NT2/D1 (cell line): ENCODE data around the gene TTBK2.

Experiments
- DNase-seq: peaks from one replicate; pipeline ENCODE4 v3.0.0-alpha.2; 2011; ENCODE audit warnings: low read depth, low spot score
- H3K27me3 ChIP-seq: 2 replicates; pipeline ENCODE4 v1.6.0; 2011; ENCODE audit warnings: mild to moderate bottlenecking; ENCODE audit not compliant: insufficient read length, insufficient read depth
- H3K36me3 ChIP-seq: 2 replicates; pipeline ENCODE4 v1.6.1; 2011; ENCODE audit warnings: mild to moderate bottlenecking, low read length, mixed read lengths; ENCODE audit not compliant: insufficient read depth, insufficient read length
- H3K4me1 ChIP-seq: 2 replicates; pipeline ENCODE4 v1.5.1; 2011; ENCODE audit not compliant: insufficient read depth, insufficient read length
- H3K4me3 ChIP-seq: 2 replicates; pipeline ENCODE4 v1.5.1; 2011; ENCODE audit warnings: low read depth; ENCODE audit not compliant: insufficient read length
- H3K9ac ChIP-seq: 2 replicates; pipeline ENCODE4 v1.6.0; 2011; ENCODE audit warnings: low read depth; ENCODE audit not compliant: insufficient read length
- H3K9me3 ChIP-seq: 2 replicates; pipeline ENCODE4 v1.5.1; 2011; ENCODE audit warnings: mild to moderate bottlenecking, low read length; ENCODE audit not compliant: insufficient read depth
- SUZ12 ChIP-seq: IDR thresholded peaks from 2 replicates; pipeline ENCODE4 v1.6.1; 2011; ENCODE audit not compliant: insufficient read length, insufficient read depth; ENCODE audit errors: extremely low read depth
- YY1 ChIP-seq: IDR thresholded peaks from 2 replicates; pipeline ENCODE4 v1.6.1; 2011; ENCODE audit not compliant: insufficient read length, insufficient read depth
- ZNF274 ChIP-seq: IDR thresholded peaks from 2 replicates; pipeline ENCODE4 v1.6.1; 2011; ENCODE audit warnings: mild to moderate bottlenecking, low read depth, low read length

Gene TTBK2

DNA sequence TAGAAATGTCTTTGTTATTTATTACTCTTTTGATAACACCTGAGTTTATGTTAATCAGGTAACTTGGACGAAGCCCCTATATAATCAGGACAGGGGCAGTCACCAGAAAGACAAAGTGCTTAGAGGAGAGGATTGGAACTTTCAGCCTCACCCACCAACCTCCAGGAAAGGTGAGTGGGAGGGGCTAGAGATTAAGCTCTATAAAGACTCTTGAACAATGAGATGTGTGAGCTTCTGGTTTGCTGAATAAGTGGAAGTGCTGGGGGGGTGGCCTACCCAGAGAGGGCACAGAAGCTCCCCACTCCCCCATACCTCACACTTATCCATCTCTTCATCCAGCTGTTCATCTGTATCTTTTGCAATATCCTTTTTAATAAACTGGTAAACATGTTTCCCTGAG is 73.9 kb downstream of the TTBK2 start:
- no peak for DNase-seq
- no peak for TF ChIP-seq ZNF274
- TF ChIP-seq YY1: no peak
- no peak for TF ChIP-seq SUZ12
- Histone ChIP-seq H3K4me3 (no peak overlapping the region), H3K4me1 (no peaks in the 10 kb centered on the region), H3K9ac (no peak overlapping the region), H3K9me3 (peaks cover 11% of the 10 kb centered on the region; the same call in 1 of the 2 replicates), H3K27me3 (no peaks in the 10 kb centered on the region), H3K36me3 (no peaks in the 10 kb centered on the region)

DNA sequence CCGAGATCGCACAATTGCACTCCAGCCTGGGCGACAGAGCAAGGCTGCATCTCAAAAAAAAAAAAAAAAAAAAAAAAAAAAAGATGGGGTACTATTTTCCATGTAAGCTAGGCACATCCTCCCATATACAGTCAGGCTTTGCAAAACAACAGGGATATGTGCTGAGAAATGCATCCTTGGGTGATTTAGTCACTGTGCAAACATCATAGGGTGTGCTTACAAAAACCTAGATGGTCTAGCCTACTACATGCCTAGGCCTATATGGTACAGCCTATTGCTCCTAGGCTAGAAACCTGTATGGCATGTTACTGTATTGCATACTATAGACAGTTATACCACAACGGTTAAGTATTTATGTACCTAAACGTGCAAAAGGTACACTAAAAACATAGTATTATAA is 75.0 kb downstream of the TTBK2 start:
- TF ChIP-seq SUZ12 (no peak), YY1 (no peak), ZNF274 (no peak)
- no peak for DNase-seq
- no peaks in the 10 kb centered on the region for H3K27me3 ChIP-seq

DNA sequence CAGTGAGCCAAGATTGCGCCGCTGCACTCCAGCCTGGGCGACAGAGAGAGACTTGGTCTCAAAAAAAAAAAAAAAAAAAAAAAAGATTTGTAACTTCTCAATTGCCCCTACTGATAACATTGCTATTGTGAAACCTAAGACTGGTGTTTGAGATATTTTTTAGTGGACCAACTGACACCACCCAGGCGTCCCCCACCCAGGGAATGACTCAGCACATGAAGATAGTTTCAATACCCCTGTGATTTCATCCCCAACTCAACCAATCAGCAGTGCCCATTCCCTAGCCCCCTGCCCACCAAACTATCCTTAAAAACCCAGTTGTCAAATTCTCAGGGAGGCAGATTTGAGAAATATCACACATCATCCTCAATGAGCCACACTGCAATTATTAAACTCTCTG is 76.9 kb downstream of the TTBK2 start:
- no peaks in the 10 kb centered on the region for H3K36me3 ChIP-seq
- no peak overlapping the region for H3K9ac ChIP-seq
- peaks cover 11% of the 10 kb centered on the region; the same call in 1 of the 2 replicates for H3K9me3 ChIP-seq
- DNase-seq: no peak
- no peaks in the 10 kb centered on the region for H3K4me1 ChIP-seq
- TF ChIP-seq ZNF274 (no peak), SUZ12 (no peak), YY1 (no peak)
- no peaks in the 10 kb centered on the region for H3K27me3 ChIP-seq
- H3K4me3 ChIP-seq: no peak overlapping the region

More for the DNA sequence above, 75.0 kb downstream of the TTBK2 start:
- Histone ChIP-seq H3K9ac (no peak overlapping the region), H3K9me3 (peaks cover 11% of the 10 kb centered on the region; the same call in 1 of the 2 replicates), H3K36me3 (no peaks in the 10 kb centered on the region), H3K4me1 (no peaks in the 10 kb centered on the region), H3K4me3 (no peak overlapping the region)

DNA sequence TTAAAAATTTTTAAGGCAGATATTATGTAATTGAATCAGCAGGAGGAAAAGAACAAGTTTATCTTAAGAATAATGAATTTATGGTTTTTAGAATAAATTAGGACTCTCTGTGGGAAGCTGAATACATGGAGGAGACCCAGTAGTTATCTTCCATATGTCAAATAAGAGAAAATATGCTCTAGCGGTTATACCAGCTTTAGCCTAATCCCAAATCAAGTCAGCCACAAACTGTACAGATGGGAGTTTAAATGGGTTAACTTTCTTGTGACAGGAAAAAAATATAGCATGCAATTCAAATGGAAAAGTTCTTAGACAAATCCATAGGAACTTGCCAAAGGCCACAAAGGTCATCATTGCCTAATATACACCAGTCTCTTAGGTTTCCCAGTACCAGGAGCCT is 84.3 kb downstream of the TTBK2 start:
- no peak for TF ChIP-seq SUZ12
- no peak for TF ChIP-seq YY1
- no peak for TF ChIP-seq ZNF274
- no peaks in the 10 kb centered on the region for H3K36me3 ChIP-seq
- no peak overlapping the region for H3K4me3 ChIP-seq
- H3K9me3 ChIP-seq: no peaks in the 10 kb centered on the region
- H3K9ac ChIP-seq: no peak overlapping the region
- no peaks in the 10 kb centered on the region for H3K27me3 ChIP-seq
- H3K4me1 ChIP-seq: no peaks in the 10 kb centered on the region
- DNase-seq: no peak

DNA sequence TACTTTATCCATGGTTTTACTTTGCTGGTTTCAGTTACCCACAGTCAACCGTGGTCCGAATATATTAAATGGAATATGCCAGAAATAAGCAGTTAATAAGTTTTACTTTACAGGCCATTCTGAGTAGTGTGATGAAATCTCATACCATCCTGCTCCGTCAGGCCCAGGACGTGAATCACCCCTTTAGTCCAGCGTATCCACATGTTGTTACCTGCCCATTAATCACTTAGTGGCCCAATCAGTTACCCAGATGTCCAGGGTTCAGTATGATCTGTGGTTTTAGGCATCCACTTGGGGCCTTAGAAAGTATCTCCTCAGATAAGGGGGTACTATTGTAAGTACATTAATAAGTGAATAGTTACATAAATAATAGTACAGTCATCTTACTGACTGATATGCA is 88.0 kb downstream of the TTBK2 start:
- H3K9me3 ChIP-seq: no peaks in the 10 kb centered on the region
- no peak for DNase-seq

DNA sequence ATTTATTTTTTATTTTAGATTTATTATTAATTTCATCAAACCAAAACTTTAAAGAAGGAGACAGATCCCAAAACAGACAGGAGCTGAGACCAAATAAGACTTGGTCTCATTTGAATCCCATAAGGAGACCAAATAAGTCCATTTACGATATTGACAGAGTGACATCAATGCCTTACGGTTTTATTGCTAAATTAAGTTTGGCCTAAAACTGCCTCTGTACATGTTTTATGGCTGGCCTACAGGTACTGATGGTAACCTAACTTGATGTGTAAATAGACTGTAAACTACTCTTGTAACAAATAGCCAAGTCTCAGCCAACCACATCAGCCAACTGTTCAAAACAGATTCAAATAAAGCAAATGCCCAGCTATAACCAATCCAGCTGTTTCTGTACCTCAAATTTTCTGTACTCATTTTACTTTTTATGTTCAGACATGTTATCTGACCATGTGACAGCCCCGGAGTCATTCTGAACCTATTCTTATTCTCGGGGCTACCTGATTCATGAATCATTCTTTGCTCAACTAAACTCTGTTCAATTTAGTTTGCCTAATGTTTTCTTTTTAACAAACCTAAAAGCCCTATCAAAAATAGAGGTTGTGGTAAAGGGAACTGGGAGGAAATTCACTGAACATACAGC is 94.2 kb downstream of the TTBK2 start:
- no peak overlapping the region for H3K9ac ChIP-seq
- DNase-seq: no peak

More for the DNA sequence above, 88.0 kb downstream of the TTBK2 start:
- Histone ChIP-seq H3K4me3 (no peak overlapping the region), H3K4me1 (no peaks in the 10 kb centered on the region), H3K9ac (no peak overlapping the region), H3K36me3 (no peaks in the 10 kb centered on the region), H3K27me3 (no peaks in the 10 kb centered on the region)
- TF ChIP-seq ZNF274 (no peak), SUZ12 (no peak), YY1 (no peak)

DNA sequence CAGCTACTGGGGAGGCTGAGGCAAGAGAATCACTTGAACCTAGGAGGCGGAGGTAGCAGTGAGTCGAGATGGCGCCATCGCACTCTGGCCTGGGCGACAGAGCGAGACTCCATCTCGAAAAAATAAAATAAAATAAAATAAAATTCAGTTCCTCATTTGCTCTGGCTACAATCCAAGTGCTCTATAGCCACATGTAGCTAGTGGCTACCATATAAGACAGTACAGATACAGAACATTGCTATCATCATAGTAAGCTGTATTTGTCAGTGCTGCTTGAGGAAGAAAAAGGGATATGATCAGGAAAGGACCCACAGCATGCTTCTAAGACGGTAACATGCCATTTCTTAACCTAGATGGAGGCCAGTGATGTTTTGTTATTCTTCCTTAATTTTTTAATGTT is 95.0 kb downstream of the TTBK2 start:
- TF ChIP-seq ZNF274: no peak
- TF ChIP-seq YY1: no peak
- TF ChIP-seq SUZ12: no peak
- no peaks in the 10 kb centered on the region for H3K4me1 ChIP-seq
- no peak overlapping the region for H3K4me3 ChIP-seq
- no peaks in the 10 kb centered on the region for H3K9me3 ChIP-seq
- no peaks in the 10 kb centered on the region for H3K36me3 ChIP-seq
- H3K9ac ChIP-seq: no peak overlapping the region
- DNase-seq: no peak
- no peaks in the 10 kb centered on the region for H3K27me3 ChIP-seq

More for the DNA sequence above, 94.2 kb downstream of the TTBK2 start:
- Histone ChIP-seq H3K4me1 (no peaks in the 10 kb centered on the region), H3K27me3 (no peaks in the 10 kb centered on the region), H3K36me3 (no peaks in the 10 kb centered on the region), H3K4me3 (no peak overlapping the region), H3K9me3 (no peaks in the 10 kb centered on the region)
- no peak for TF ChIP-seq YY1
- TF ChIP-seq SUZ12: no peak
- no peak for TF ChIP-seq ZNF274

DNA sequence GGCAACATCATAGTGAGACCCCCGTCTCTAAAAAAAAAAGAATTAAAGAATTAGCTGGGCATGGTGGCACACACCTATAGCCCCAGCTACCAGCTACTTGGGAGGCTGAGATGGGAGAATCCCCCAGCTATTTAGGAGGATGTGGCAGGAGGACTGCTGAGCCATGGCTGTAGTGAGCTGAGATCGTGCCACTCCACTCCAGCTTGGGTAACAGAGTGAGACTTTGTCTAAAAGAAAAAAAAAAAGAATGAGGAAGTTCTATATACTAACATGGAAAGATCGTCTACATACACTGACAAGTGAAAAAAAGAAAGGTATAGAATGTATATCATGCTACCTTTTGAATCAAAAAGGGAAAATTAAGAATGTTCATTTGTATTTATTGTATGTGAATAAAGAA is 99.8 kb downstream of the TTBK2 start:
- Histone ChIP-seq H3K9ac (no peak overlapping the region), H3K4me1 (no peaks in the 10 kb centered on the region), H3K36me3 (no peaks in the 10 kb centered on the region), H3K27me3 (no peaks in the 10 kb centered on the region), H3K9me3 (no peaks in the 10 kb centered on the region), H3K4me3 (no peak overlapping the region)
- TF ChIP-seq ZNF274 (no peak), YY1 (no peak), SUZ12 (no peak)
- DNase-seq: no peak
